ENCODE results near the gene ARHGAP24.

DNA sequence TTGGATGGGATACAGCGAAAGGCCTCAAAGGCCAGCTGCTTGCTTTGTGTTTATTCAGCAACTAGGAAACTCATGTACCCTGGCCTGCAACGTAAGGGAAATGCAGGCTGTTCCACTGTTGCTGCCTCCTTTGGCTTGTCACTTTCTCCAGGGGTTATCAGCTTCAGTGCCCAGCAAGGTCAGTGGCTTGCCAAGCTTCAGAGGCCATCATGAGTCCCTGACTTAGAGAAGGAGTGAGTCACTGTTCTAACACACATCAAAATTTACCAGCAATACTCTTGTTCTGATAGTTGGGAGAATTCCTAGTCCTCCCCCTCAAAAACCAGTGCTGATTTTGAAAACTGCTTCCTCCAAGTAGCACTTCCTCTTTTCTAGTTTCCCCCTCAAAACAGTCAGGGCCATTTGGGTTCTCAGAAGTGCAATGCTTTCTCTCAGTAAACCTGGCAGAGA is 250.8 kb downstream of the ARHGAP24 start:
- TF ChIP-seq, protein P1, sequence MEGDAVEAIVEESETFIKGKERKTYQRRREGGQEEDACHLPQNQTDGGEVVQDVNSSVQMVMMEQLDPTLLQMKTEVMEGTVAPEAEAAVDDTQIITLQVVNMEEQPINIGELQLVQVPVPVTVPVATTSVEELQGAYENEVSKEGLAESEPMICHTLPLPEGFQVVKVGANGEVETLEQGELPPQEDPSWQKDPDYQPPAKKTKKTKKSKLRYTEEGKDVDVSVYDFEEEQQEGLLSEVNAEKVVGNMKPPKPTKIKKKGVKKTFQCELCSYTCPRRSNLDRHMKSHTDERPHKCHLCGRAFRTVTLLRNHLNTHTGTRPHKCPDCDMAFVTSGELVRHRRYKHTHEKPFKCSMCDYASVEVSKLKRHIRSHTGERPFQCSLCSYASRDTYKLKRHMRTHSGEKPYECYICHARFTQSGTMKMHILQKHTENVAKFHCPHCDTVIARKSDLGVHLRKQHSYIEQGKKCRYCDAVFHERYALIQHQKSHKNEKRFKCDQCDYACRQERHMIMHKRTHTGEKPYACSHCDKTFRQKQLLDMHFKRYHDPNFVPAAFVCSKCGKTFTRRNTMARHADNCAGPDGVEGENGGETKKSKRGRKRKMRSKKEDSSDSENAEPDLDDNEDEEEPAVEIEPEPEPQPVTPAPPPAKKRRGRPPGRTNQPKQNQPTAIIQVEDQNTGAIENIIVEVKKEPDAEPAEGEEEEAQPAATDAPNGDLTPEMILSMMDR (IDR thresholded peaks at IDR 0.05): no peak
- TF ChIP-seq FOXK1 (CRISPR knock-in tag; IDR thresholded peaks at IDR 0.05) (no peak), CBFB (CRISPR knock-in tag; IDR thresholded peaks at IDR 0.05; ENCODE audit: low read depth) (no peak), NR1H2 (CRISPR knock-in tag; IDR thresholded peaks at IDR 0.05) (no peak)
- TF ChIP-seq, protein P2, sequence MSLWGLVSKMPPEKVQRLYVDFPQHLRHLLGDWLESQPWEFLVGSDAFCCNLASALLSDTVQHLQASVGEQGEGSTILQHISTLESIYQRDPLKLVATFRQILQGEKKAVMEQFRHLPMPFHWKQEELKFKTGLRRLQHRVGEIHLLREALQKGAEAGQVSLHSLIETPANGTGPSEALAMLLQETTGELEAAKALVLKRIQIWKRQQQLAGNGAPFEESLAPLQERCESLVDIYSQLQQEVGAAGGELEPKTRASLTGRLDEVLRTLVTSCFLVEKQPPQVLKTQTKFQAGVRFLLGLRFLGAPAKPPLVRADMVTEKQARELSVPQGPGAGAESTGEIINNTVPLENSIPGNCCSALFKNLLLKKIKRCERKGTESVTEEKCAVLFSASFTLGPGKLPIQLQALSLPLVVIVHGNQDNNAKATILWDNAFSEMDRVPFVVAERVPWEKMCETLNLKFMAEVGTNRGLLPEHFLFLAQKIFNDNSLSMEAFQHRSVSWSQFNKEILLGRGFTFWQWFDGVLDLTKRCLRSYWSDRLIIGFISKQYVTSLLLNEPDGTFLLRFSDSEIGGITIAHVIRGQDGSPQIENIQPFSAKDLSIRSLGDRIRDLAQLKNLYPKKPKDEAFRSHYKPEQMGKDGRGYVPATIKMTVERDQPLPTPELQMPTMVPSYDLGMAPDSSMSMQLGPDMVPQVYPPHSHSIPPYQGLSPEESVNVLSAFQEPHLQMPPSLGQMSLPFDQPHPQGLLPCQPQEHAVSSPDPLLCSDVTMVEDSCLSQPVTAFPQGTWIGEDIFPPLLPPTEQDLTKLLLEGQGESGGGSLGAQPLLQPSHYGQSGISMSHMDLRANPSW (CRISPR knock-in tag; conservative IDR thresholded peaks at IDR 0.05; ENCODE audit: low read depth): no peak
- TF ChIP-seq, protein P3, sequence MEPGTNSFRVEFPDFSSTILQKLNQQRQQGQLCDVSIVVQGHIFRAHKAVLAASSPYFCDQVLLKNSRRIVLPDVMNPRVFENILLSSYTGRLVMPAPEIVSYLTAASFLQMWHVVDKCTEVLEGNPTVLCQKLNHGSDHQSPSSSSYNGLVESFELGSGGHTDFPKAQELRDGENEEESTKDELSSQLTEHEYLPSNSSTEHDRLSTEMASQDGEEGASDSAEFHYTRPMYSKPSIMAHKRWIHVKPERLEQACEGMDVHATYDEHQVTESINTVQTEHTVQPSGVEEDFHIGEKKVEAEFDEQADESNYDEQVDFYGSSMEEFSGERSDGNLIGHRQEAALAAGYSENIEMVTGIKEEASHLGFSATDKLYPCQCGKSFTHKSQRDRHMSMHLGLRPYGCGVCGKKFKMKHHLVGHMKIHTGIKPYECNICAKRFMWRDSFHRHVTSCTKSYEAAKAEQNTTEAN (CRISPR knock-in tag; IDR thresholded peaks at IDR 0.05): no peak
- TF ChIP-seq, protein P4, sequence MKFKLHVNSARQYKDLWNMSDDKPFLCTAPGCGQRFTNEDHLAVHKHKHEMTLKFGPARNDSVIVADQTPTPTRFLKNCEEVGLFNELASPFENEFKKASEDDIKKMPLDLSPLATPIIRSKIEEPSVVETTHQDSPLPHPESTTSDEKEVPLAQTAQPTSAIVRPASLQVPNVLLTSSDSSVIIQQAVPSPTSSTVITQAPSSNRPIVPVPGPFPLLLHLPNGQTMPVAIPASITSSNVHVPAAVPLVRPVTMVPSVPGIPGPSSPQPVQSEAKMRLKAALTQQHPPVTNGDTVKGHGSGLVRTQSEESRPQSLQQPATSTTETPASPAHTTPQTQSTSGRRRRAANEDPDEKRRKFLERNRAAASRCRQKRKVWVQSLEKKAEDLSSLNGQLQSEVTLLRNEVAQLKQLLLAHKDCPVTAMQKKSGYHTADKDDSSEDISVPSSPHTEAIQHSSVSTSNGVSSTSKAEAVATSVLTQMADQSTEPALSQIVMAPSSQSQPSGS (CRISPR knock-in tag; IDR thresholded peaks at IDR 0.05; ENCODE audit: borderline replicate concordance, low read depth): no peak
- TF ChIP-seq, protein P5, sequence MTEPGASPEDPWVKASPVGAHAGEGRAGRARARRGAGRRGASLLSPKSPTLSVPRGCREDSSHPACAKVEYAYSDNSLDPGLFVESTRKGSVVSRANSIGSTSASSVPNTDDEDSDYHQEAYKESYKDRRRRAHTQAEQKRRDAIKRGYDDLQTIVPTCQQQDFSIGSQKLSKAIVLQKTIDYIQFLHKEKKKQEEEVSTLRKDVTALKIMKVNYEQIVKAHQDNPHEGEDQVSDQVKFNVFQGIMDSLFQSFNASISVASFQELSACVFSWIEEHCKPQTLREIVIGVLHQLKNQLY (CRISPR knock-in tag; IDR thresholded peaks at IDR 0.05): no peak
- TF ChIP-seq, protein P6, sequence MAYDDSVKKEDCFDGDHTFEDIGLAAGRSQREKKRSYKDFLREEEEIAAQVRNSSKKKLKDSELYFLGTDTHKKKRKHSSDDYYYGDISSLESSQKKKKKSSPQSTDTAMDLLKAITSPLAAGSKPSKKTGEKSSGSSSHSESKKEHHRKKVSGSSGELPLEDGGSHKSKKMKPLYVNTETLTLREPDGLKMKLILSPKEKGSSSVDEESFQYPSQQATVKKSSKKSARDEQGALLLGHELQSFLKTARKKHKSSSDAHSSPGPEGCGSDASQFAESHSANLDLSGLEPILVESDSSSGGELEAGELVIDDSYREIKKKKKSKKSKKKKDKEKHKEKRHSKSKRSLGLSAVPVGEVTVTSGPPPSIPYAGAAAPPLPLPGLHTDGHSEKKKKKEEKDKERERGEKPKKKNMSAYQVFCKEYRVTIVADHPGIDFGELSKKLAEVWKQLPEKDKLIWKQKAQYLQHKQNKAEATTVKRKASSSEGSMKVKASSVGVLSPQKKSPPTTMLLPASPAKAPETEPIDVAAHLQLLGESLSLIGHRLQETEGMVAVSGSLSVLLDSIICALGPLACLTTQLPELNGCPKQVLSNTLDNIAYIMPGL (CRISPR knock-in tag; IDR thresholded peaks at IDR 0.05): no peak
